Measurements from ENCODE around the gene RND1. TPM values are rescaled to one million over a fixed set of nuclear protein-coding genes. Genes with fewer than 3 reads are reported as not detected.

Gene RND1
- polyA plus RNA-seq, 3 donors = 2.5 to 3.0 (median 2.5) TPM

GRCh38 chr12:48828841-48829575, 36.7 kb downstream of the RND1 start:
- DNase-seq = no peak

GRCh38 chr12:48828293-48828692, 37.4 kb downstream of the RND1 start:
- DNase-seq = no peak

- no peak for DNase-seq
Observed at GRCh38 chr12:48827513-48828096, 38.1 kb downstream of the RND1 start.

GRCh38 chr12:48827026-48827425, 38.6 kb downstream of the RND1 start:
- DNase-seq = no peak

GRCh38 chr12:48826209-48826855, 39.3 kb downstream of the RND1 start:
- DNase-seq = no peak

GRCh38 chr12:48824905-48825304, 40.8 kb downstream of the RND1 start:
- no peak for DNase-seq

GRCh38 chr12:48824112-48824511, 41.6 kb downstream of the RND1 start:
- no peak for DNase-seq

GRCh38 chr12:48823281-48823680, 42.4 kb downstream of the RND1 start:
- DNase-seq = no peak

GRCh38 chr12:48822711-48823110, 43.0 kb downstream of the RND1 start:
- DNase-seq = no peak

- DNase-seq = no peak
Observed at GRCh38 chr12:48822139-48822538, 43.5 kb downstream of the RND1 start.

- peak; percentile 42 for DNase-seq
Observed at GRCh38 chr12:48819986-48820725, 45.5 kb downstream of the RND1 start.

- no peak for DNase-seq
Observed at GRCh38 chr12:48818831-48819590, 46.7 kb downstream of the RND1 start.

GRCh38 chr12:48817873-48818830, 47.5 kb downstream of the RND1 start, which contains the start of gene CACNB3:
Gene CACNB3, plus strand, starts transcription at chr12:48818496. Its CDS starts 434 bp downstream, at chr12:48818930.
- DNase-seq = peak; percentile 72

- DNase-seq = no peak
Observed at GRCh38 chr12:48816143-48816854, 49.4 kb downstream of the RND1 start.

GRCh38 chr12:48815126-48816110, 50.3 kb downstream of the RND1 start:
- peak; percentile 83 for DNase-seq

GRCh38 chr12:48814262-48815125, 51.2 kb downstream of the RND1 start:
- DNase-seq = peak; percentile 68

Measured in renal pelvis (tissue), 4 donors.